Measurements from ENCODE around the gene ZBTB7B. TPM values are rescaled to one million over a fixed set of nuclear protein-coding genes. Genes with fewer than 3 reads are reported as not detected.

Gene ZBTB7B
- polyA plus RNA-seq, 1 experiment = 8.7 TPM

DNA sequence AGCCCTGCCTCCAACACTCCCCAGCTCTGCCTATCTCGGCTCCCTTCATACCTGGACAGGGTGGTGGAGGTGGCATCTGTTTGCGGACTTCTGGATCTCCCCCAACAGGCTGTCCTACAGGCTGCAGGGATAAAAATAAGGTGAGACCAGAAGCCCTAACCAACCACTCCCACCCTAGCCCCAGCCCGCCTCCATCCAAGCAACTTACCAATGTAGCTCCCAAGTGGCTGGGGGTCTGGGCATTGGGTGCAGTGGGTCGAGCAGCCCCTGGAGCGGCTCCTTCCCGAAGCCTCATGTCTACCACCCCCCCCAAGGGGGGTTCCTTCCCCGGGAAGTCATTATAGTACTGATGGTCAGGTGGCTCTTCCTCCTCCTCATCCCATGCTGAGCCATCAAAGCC lies 36.5 kb upstream of the ZBTB7B start:
- TF ChIP-seq, protein P1, sequence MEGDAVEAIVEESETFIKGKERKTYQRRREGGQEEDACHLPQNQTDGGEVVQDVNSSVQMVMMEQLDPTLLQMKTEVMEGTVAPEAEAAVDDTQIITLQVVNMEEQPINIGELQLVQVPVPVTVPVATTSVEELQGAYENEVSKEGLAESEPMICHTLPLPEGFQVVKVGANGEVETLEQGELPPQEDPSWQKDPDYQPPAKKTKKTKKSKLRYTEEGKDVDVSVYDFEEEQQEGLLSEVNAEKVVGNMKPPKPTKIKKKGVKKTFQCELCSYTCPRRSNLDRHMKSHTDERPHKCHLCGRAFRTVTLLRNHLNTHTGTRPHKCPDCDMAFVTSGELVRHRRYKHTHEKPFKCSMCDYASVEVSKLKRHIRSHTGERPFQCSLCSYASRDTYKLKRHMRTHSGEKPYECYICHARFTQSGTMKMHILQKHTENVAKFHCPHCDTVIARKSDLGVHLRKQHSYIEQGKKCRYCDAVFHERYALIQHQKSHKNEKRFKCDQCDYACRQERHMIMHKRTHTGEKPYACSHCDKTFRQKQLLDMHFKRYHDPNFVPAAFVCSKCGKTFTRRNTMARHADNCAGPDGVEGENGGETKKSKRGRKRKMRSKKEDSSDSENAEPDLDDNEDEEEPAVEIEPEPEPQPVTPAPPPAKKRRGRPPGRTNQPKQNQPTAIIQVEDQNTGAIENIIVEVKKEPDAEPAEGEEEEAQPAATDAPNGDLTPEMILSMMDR (IDR thresholded peaks at IDR 0.05; ENCODE audit: low read depth, low read length) = no peak
- Histone ChIP-seq H3K9me3 (ENCODE audit: control insufficient read depth, insufficient read depth, low read length) (peaks cover 3% of the 10 kb centered on the region; the same call in 1 of the 2 replicates), H3K4me3 (ENCODE audit: low read depth, low read length) (no peak overlapping the region), H3K27me3 (ENCODE audit: control insufficient read depth, insufficient read depth, low read length) (no peaks in the 10 kb centered on the region), H3K27ac (ENCODE audit: low read depth, low read length) (peak overlapping the region; percentile 21)
- ChIA-PET CTCF (no interaction called here), POLR2A (interaction anchor here (0.6 kb wide), 1 partner anchor 694 kb away, joined by 4 read pairs; no protein-coding TSS in a partner anchor)
- DNase-seq (ENCODE audit: low read depth, low spot score) = no peak

- no peak for DNase-seq (ENCODE audit: low read depth, low spot score)
- ChIA-PET POLR2A (no interaction called here), CTCF (interaction anchor here (0.6 to 0.8 kb wide), 2 partner anchors 32 to 50 kb away, joined by 3 to 5 read pairs; no protein-coding TSS in a partner anchor)
- no peaks in the 10 kb centered on the region for H3K27me3 ChIP-seq (ENCODE audit: control insufficient read depth, insufficient read depth, low read length)
- no peak overlapping the region for H3K27ac ChIP-seq (ENCODE audit: low read depth, low read length)
- H3K9me3 ChIP-seq (ENCODE audit: control insufficient read depth, insufficient read depth, low read length) = peaks cover 3% of the 10 kb centered on the region; the same call in 1 of the 2 replicates
- H3K4me3 ChIP-seq (ENCODE audit: low read depth, low read length) = peak overlapping the region; percentile 25; the same call in 1 of the 2 replicates
- TF ChIP-seq, protein P1 (IDR thresholded peaks at IDR 0.05; ENCODE audit: low read depth, low read length) = no peak
Observed at GRCh38 chr1:154967331-154967950, 35.2 kb upstream of the ZBTB7B start.

- DNase-seq (ENCODE audit: low read depth, low spot score) = no peak
- ChIA-PET POLR2A (no interaction called here), CTCF (interaction anchor here (0.5 to 4.4 kb wide), 2 partner anchors 27 to 49 kb away, joined by 3 to 19 read pairs; no protein-coding TSS in a partner anchor)
- Histone ChIP-seq H3K27ac (ENCODE audit: low read depth, low read length) (no peak overlapping the region), H3K4me3 (ENCODE audit: low read depth, low read length) (peak overlapping the region; percentile 61), H3K27me3 (ENCODE audit: control insufficient read depth, insufficient read depth, low read length) (no peaks in the 10 kb centered on the region), H3K9me3 (ENCODE audit: control insufficient read depth, insufficient read depth, low read length) (peaks cover 3% of the 10 kb centered on the region; the same call in 1 of the 2 replicates)
- TF ChIP-seq, protein P1 (IDR thresholded peaks at IDR 0.05; ENCODE audit: low read depth, low read length) = no peak
Observed at GRCh38 chr1:154968731-154969130, 33.9 kb upstream of the ZBTB7B start.

DNA sequence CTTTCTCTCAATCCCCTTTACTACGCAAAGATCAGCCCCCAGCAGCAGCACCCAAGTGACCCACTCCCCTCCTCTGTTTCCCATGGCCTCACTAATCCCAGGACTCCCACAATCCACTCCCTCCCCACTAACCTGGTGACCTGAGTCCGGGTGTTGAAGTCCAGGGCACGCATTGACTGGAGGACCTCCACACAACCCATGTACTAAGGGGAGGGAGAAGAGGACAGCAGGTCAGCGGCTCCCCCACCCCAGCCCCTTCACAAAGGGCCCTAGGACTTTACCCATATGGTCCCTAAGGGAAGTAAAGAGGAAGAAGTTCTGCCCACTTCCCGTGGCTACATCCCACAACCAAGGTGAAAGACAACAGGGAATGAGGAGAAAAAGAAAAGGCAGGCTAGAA lies 33.4 kb upstream of the ZBTB7B start:
- ChIA-PET POLR2A (interaction anchor here (0.5 to 5.0 kb wide), 5 partner anchors 8 to 26 kb away, joined by 3 to 59 read pairs (median 9); partner anchors contain the start of genes PBXIP1 and PYGO2), CTCF (interaction anchor here (0.5 to 4.4 kb wide), 3 partner anchors 26 to 48 kb away, joined by 3 to 19 read pairs (median 7); no protein-coding TSS in a partner anchor)
- no peaks in the 10 kb centered on the region for H3K27me3 ChIP-seq (ENCODE audit: control insufficient read depth, insufficient read depth, low read length)
- TF ChIP-seq, protein P1 (IDR thresholded peaks at IDR 0.05; ENCODE audit: low read depth, low read length) = no peak
- no peak overlapping the region for H3K27ac ChIP-seq (ENCODE audit: low read depth, low read length)
- peak overlapping the region; percentile 61 for H3K4me3 ChIP-seq (ENCODE audit: low read depth, low read length)
- DNase-seq (ENCODE audit: low read depth, low spot score) = no peak
- peaks cover 3% of the 10 kb centered on the region; the same call in 1 of the 2 replicates for H3K9me3 ChIP-seq (ENCODE audit: control insufficient read depth, insufficient read depth, low read length)

Data from AG04450 (cell line).